Muscle layer of duodenum (tissue), 2 donors: Measurements from ENCODE around the gene SIN3B.
A peak's percentile ranks its signal among the peaks of the same experiment; 100 is the strongest.
"Not testable (repeated sequence)": the region's sequence is repeated elsewhere in the genome, so short reads cannot be mapped to it uniquely, and the experiment has no call there.

Source experiments
- H3K27ac ChIP-seq: one replicate; pipeline ENCODE4 v1.7.0; 2013; ENCODE audit warnings: mild to moderate bottlenecking, low read length
- H3K27me3 ChIP-seq: one replicate; pipeline ENCODE4 v1.7.0; 2013; ENCODE audit warnings: low read depth, mild to moderate bottlenecking, control low read depth, low read length
- H3K36me3 ChIP-seq, 2 donors: one replicate each; pipeline ENCODE4 v1.7.0; 2013; ENCODE audit warnings: low read length in 2 of 2, control low read depth in 1 of 2, mild to moderate bottlenecking in 1 of 2; ENCODE audit not compliant: insufficient read depth in 2 of 2, control insufficient read depth in 1 of 2
- H3K4me1 ChIP-seq, 2 donors: one replicate each; pipeline ENCODE4 v1.7.0; 2013; ENCODE audit warnings: low read length in 2 of 2, mild to moderate bottlenecking in 2 of 2, control low read depth in 1 of 2, moderate library complexity in 1 of 2; ENCODE audit not compliant: insufficient read depth in 2 of 2, control insufficient read depth in 1 of 2
- H3K4me3 ChIP-seq, 2 donors: one replicate each; pipeline ENCODE4 v1.7.0; 2013; ENCODE audit warnings: low read length in 2 of 2, low read depth in 1 of 2, mild to moderate bottlenecking in 1 of 2
- H3K9me3 ChIP-seq, 2 donors: one replicate each; pipeline ENCODE4 v1.7.0; 2013; ENCODE audit warnings: low read length in 2 of 2, control low read depth in 1 of 2, mild to moderate bottlenecking in 1 of 2; ENCODE audit not compliant: control insufficient read depth in 1 of 2
- donor health status: healthy.

Gene SIN3B

DNA sequence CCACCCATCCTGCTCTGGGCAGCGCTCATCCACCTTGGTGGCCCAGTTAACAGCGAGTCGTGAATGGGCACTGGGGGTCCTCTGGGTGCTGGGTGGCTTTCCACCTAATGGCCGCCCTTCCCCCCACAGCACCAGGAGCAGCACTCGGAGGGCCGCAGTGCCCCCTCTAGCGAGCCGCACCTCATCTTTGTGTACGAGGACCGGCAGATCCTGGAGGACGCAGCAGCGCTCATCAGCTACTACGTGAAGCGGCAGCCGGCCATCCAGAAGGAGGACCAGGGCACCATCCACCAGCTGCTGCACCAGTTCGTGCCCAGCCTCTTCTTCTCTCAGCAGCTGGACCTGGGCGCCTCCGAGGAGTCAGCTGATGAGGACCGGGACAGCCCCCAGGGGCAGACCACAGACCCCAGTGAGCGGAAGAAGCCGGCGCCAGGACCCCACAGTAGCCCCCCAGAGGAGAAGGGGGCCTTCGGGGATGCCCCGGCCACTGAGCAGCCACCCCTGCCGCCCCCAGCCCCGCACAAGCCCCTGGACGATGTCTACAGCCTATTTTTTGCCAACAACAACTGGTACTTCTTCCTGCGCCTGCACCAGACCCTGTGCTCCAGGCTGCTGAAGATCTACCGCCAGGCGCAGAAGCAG, 40.3 kb downstream of the SIN3B start:
- H3K4me1 ChIP-seq = no peaks in the 10 kb centered on the region
- no peak overlapping the region for H3K4me3 ChIP-seq
- H3K9me3 ChIP-seq = no peaks in the 10 kb centered on the region
- H3K27me3 ChIP-seq = no peaks in the 10 kb centered on the region
- no peak overlapping the region for H3K27ac ChIP-seq
- peaks cover 38 to 86% of the 10 kb centered on the region in 2 donors for H3K36me3 ChIP-seq

DNA sequence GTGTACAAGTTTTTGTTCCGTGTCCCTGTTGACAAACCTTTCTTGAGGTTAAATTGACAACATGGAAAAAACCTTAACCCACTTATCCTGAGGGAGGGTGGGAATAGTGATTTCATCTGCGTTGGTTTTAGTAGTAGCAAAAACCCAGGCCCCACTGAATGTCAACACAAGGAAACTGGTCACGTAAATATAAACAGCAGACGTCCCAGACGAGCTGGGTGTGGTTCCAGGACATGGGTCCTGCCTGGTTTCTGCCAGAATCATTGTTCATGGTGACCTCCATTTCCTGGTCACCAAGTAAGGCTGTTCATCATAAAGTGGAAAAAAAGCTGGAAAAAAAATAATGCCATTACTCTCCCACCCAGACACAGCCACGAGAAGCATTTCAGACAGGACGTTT, 42.7 kb downstream of the SIN3B start:
- Histone ChIP-seq H3K9me3 (no peaks in the 10 kb centered on the region), H3K27ac (peak overlapping the region; percentile 36), H3K27me3 (no peaks in the 10 kb centered on the region), H3K4me3 (no peak overlapping the region), H3K4me1 (no peaks in the 10 kb centered on the region), H3K36me3 (peaks cover 28 to 76% of the 10 kb centered on the region in 2 donors)

DNA sequence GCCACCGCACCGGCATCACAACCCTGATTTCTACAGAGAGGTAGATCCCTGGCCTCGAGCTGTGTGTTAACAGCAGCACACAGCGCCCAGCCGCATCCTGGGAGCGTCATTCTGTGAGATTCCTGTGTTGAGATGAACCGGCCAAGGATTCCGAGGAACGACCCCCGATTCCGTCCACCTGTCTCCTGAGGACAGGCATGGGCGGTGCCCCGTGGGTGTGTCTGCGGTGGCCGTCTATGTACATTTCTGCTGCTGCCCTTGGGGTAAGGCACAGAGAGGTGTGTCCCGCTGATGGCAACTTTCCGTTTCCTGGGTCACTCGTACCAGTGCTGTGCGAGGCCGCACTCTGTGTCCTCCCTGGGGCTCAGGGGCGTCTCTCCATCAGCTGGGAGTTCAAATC, 43.5 kb downstream of the SIN3B start:
- Histone ChIP-seq H3K27ac (no peak overlapping the region), H3K36me3 (peaks cover 20 to 76% of the 10 kb centered on the region in 2 donors), H3K27me3 (no peaks in the 10 kb centered on the region), H3K4me1 (no peaks in the 10 kb centered on the region), H3K4me3 (no peak overlapping the region), H3K9me3 (no peaks in the 10 kb centered on the region)

DNA sequence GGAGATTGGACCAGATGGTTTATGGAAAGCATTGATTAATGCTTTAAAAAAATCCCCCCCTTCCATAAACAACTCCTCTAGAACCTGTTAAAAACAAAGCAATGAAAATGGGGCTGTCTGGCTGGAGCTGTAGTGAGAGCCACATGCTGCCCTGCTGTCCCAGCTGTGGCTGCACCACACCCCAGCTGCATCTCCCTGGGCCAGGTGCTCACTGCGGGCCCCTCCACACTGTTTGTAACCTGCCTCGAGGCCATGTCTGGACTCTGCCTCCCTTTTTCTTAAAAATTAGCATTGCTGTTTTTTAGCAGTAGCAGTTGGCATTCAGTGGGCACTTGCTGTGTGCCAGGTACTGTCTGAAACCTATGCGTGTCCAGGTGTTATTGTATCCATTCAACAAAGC, 44.4 kb downstream of the SIN3B start:
- Histone ChIP-seq H3K4me3 (no peak overlapping the region), H3K36me3 (peaks cover 14 to 76% of the 10 kb centered on the region in 2 donors), H3K27ac (no peak overlapping the region), H3K4me1 (no peaks in the 10 kb centered on the region), H3K9me3 (no peaks in the 10 kb centered on the region), H3K27me3 (no peaks in the 10 kb centered on the region)

DNA sequence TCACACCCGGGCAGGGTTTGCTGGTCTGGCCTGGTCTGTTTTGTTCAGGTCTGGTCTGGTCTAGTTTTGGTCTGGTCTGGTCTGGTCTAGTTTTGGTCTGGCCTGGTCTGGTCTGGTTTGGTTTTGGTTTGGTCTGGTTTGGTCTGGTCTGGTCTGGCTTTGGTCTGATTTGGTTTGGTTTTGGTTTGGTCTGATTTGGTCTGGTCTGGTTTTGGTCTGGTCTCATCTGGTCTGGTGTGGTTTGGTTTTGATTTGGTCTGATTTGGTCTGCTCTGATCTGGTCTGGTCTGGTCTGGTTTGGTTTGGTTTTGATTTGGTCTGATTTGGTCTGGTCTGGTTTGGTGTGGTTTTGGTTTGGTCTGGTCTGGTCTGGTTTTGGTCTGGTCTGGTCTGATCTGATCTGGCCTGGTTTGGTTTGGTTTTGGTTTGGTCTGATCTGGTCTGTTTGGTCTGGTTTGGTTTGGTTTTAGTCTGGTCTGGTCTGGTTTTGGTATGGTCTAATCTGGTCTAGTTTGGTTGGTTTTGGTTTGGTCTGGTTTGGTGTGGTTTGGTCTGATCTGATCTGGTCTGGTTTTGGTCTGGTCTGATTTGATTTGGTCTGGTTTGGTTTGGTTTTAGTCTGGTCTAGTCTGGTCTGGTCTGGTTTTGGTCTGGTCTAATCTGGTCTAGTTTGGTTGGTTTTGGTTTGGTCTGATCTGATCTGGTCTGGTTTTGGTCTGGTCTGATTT, 45.2 kb downstream of the SIN3B start:
- Histone ChIP-seq H3K4me3 (no peak overlapping the region), H3K9me3 (no peaks in the 10 kb centered on the region), H3K27ac (no peak overlapping the region)

DNA sequence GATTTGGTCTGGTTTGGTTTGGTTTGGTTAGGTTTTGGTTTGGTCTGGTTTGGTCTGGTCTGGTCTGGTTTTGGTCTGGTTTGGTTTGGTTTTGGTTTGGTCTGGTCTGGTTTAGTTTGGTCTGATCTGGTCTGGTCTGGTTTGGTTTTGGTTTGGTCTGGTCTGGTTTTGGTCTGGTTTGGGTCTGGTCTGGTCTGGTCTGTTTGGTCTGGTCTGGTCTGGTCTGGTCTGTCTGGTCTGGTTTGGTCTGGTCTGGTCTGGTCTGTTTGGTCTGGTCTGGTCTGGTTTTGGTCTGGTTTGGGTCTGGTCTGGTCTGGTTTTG, 45.7 kb downstream of the SIN3B start:
- H3K27me3 ChIP-seq, H3K4me3 ChIP-seq, H3K9me3 ChIP-seq, H3K27ac ChIP-seq, H3K4me1 ChIP-seq: not testable (repeated sequence)
- H3K36me3 ChIP-seq = peaks cover 22 to 76% of the 10 kb centered on the region in 2 donors

More for the DNA sequence above, 45.2 kb downstream of the SIN3B start:
- no peaks in the 10 kb centered on the region for H3K4me1 ChIP-seq
- no peaks in the 10 kb centered on the region for H3K27me3 ChIP-seq
- H3K36me3 ChIP-seq = peaks cover 19 to 76% of the 10 kb centered on the region in 2 donors

DNA sequence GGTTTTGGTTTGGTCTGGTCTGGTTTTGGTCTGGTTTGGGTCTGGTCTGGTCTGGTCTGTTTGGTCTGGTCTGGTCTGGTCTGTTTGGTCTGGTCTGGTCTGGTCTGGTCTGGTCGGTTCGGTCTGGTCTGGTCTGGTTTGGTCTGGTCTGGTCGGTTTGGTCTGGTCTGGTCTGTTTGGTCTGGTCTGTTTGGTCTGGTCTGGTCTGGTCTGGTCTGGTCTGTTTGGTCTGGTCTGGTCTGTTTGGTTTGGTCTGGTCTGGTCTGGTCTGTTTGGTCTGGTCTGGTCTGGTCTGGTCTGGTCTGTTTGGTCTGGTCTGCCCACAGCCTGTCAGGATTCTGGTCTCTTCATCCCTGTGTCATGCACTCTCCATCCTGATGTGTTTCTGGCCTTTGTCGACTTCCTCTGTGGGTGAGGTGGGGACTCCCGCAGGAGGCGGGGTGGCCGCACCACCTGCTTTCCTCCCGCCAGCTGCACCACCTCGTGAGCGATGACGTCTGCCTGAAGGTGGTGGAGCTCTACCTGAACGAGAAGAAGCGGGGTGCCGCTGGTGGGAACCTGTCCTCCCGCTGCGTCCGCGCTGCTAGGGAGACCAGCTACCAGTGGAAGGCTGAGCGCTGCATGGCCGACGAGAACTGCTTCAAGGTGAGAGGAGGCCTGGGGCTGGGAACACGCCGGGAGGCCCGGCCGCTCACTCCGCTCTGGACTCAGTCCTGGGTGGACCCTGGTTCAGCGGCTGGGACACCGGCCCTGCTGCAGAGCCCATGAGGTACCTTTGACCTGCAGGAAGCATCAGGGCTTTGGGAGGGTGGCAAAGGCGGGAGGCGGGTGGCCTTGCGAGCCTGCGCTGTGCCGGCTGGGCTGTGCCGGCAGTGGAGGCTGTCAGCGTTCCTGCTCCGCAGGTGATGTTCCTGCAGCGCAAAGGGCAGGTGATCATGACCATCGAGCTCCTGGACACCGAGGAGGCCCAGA, 46.7 kb downstream of the SIN3B start:
- H3K27me3 ChIP-seq = no peaks in the 10 kb centered on the region
- H3K27ac ChIP-seq = no peak overlapping the region
- H3K4me1 ChIP-seq = no peaks in the 10 kb centered on the region
- no peaks in the 10 kb centered on the region for H3K9me3 ChIP-seq
- H3K36me3 ChIP-seq = peaks cover 21 to 76% of the 10 kb centered on the region in 2 donors
- H3K4me3 ChIP-seq = no peak overlapping the region

DNA sequence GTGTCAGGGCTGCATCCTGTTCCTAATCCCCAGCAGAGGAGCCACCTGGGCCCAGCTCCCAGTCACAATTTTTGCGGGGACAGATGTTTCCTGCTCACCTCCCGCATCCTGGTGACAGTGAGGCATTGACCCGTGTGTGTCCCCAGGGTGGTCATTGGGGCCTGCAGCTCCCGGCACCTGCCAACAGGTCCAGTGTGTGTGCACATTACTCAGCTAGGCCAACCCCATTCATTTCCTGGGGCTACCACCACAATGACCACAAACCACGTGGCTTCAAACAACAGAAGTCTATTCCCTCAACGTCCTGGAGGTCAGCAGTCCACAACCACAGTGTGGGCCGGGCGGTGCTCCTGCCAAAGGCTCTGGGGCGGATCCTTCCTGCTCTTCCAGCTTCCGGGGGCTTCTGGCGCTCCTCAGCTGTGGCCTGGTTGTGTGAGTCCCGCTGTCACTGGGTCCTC, 47.7 kb downstream of the SIN3B start:
- H3K36me3 ChIP-seq = peaks cover 10 to 67% of the 10 kb centered on the region in 2 donors
- H3K9me3 ChIP-seq = peaks cover 0 to 6% of the 10 kb centered on the region in 2 donors
- no peak overlapping the region for H3K4me3 ChIP-seq
- H3K27ac ChIP-seq = no peak overlapping the region
- H3K27me3 ChIP-seq = no peaks in the 10 kb centered on the region
- H3K4me1 ChIP-seq = no peaks in the 10 kb centered on the region

DNA sequence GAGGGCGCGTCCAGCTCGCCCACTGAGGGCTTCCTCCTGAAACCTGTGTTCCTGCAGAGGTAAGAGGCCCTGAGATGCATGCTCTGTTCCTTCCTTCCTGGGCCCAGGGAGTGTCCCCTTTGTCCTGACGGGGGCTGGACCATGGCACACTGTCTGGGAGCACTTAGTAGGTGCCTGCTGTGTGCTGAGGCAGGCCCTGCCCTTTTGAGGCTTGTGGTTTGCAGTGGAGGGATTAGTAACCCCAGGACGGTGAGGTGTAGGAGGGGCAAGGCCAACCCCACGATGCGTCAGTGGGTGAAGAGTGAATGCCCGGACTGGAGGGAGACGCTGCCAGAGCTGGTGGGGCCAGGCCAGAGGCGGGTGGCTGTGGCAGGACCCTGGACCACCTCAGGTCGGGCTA, 48.4 kb downstream of the SIN3B start:
- H3K36me3 ChIP-seq = peaks cover 8 to 60% of the 10 kb centered on the region in 2 donors
- H3K27ac ChIP-seq = no peak overlapping the region
- peaks cover 0 to 13% of the 10 kb centered on the region in 2 donors for H3K9me3 ChIP-seq
- H3K4me3 ChIP-seq = no peak overlapping the region
- no peaks in the 10 kb centered on the region for H3K27me3 ChIP-seq
- no peaks in the 10 kb centered on the region for H3K4me1 ChIP-seq

DNA sequence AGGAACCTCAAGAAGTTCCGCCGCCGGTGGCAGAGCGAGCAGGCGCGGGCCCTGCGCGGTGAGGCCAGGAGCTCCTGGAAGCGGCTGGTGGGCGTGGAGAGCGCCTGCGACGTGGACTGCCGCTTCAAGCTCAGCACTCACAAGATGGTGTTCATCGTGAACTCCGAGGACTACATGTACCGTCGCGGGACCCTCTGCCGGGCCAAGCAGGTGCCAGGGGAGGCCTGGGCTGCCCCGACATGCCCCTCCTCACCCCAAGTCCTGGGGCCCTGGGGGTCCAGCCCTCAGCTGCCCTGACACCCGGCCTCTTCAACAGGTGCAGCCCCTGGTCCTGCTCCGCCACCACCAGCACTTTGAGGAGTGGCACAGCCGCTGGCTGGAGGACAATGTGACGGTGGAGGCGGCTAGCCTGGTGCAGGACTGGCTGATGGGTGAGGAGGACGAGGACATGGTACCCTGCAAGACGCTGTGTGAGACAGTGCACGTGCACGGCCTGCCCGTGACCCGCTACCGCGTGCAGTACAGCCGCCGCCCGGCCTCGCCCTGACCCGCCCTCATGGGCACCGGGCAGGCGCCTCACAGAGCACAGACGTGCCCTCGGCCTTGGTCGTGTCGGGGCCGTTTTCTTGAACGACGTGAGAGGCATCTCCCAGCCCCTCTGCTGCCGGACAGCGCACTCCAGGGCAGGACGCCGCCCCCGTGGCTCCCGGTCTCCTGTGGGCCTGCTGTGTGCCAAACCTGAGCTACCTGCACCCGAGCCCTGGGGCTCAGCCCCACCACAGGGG, 49.2 kb downstream of the SIN3B start:
- Histone ChIP-seq H3K27ac (no peak overlapping the region), H3K9me3 (peaks cover 0 to 16% of the 10 kb centered on the region in 2 donors), H3K27me3 (no peaks in the 10 kb centered on the region), H3K4me1 (no peaks in the 10 kb centered on the region), H3K4me3 (no peak overlapping the region), H3K36me3 (peaks cover 8 to 53% of the 10 kb centered on the region in 2 donors)
